Measurements from ENCODE around the gene PCDHB16. TPM values are rescaled to one million over a fixed set of nuclear protein-coding genes. Genes with fewer than 3 reads are reported as not detected.
"Not testable (repeated sequence)": the region's sequence is repeated elsewhere in the genome, so short reads cannot be mapped to it uniquely, and the experiment has no call there.

Gene PCDHB16
- total and polyA plus RNA-seq, 2 of the 4 experiments (the other 2 are of a cell fraction), result 0.18 to 0.36 TPM

DNA sequence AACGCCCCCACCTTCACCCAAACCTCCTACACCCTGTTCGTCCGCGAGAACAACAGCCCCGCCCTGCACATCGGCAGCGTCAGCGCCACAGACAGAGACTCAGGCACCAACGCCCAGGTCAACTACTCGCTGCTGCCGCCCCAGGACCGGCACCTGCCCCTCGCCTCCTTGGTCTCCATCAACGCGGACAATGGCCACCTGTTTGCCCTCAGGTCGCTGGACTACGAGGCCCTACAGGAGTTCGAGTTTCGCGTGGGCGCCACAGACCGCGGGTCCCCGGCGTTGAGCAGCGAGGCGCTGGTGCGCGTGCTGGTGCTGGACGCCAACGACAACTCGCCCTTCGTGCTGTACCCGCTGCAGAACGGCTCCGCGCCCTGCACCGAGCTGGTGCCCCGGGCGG is 42.7 kb downstream of the PCDHB16 start:
- H3K56ac ChIP-seq (ENCODE audit: extremely low read depth, insufficient read depth, low read length); POLR2A ChIA-PET (ENCODE audit: unreplicated experiment); H3K27ac ChIP-seq (ENCODE audit: insufficient read depth, low read length); H3K23ac ChIP-seq (ENCODE audit: low read depth, low read length); ATAC-seq (ENCODE audit: low read depth); H2BK5ac ChIP-seq (ENCODE audit: low read depth, low read length, poor library complexity, severe bottlenecking); H3K18ac ChIP-seq (ENCODE audit: low read depth, low read length); H3K36me3 ChIP-seq (ENCODE audit: control insufficient read depth, insufficient read depth, low read length); H2BK120ac ChIP-seq (ENCODE audit: low read depth, low read length); H3K4me2 ChIP-seq (ENCODE audit: low read depth, low read length); DNase-seq; H2BK20ac ChIP-seq (ENCODE audit: low read depth, low read length); H3K4me3 ChIP-seq (ENCODE audit: insufficient read depth, low read depth, low read length); intact Hi-C loops (cut with micrococcal nuclease); H3K4me1 ChIP-seq (ENCODE audit: control insufficient read depth, insufficient read depth, low read length); CTCF ChIA-PET; H3K9me1 ChIP-seq (ENCODE audit: insufficient read depth, low read length); H3K4ac ChIP-seq (ENCODE audit: low read depth, low read length); H3K27me3 ChIP-seq (ENCODE audit: control insufficient read depth, insufficient read depth, low read length); H3K79me1 ChIP-seq (ENCODE audit: low read depth in 1 of 2, low read length in 2 of 2); H2AFZ ChIP-seq (replicated peaks; ENCODE audit: low read length, poor library complexity); BruUV-seq (replicated peaks); H2BK15ac ChIP-seq (ENCODE audit: low read depth, low read length); H4K5ac ChIP-seq (ENCODE audit: low read depth, low read length); H3K14ac ChIP-seq (replicated peaks; ENCODE audit: low read depth, low read length); H4K91ac ChIP-seq (ENCODE audit: insufficient read depth, low read depth, low read length); H4K8ac ChIP-seq (ENCODE audit: low read depth in 2 of 2, low read length in 2 of 2); H4K20me1 ChIP-seq (ENCODE audit: insufficient read depth, low read length); in situ Hi-C loops (cut with MboI; ENCODE audit: low sequenced_read_pairs); H2AK9ac ChIP-seq (replicated peaks; ENCODE audit: low read depth, low read length, poor library complexity); H3K9ac ChIP-seq (ENCODE audit: low read depth, low read length); H2AK5ac ChIP-seq (ENCODE audit: low read depth, low read length); dilution Hi-C loops (cut with HindIII; ENCODE audit: low sequenced_read_pairs, unreplicated experiment): not testable (repeated sequence)
- 4% methylated on average over 4 of the region's 40 CpGs; no CpG with 5 or more reads in 1 of the 2 experiments for WGBS, 2 experiments (ENCODE audit: extremely low coverage in 2 of 2, insufficient read length in 1 of 2)
- peaks cover 21% of the 10 kb centered on the region for H3K9me3 ChIP-seq (ENCODE audit: control insufficient read depth, insufficient read depth, low read length)

DNA sequence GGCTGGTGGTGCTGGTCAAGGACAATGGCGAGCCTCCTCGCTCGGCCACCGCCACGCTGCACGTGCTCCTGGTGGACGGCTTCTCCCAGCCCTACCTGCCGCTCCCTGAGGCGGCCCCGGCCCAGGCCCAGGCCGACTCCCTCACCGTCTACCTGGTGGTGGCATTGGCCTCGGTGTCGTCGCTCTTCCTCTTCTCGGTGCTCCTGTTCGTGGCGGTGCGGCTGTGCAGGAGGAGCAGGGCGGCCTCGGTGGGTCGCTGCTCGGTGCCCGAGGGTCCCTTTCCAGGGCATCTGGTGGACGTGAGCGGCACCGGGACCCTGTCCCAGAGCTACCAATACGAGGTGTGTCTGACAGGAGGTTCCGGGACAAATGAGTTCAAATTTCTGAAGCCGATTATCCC is 43.2 kb downstream of the PCDHB16 start:
- H2AFZ ChIP-seq (replicated peaks; ENCODE audit: low read length, poor library complexity); H4K20me1 ChIP-seq (ENCODE audit: insufficient read depth, low read length); H3K18ac ChIP-seq (ENCODE audit: low read depth, low read length); H4K91ac ChIP-seq (ENCODE audit: insufficient read depth, low read depth, low read length); H3K9me1 ChIP-seq (ENCODE audit: insufficient read depth, low read length); intact Hi-C loops (cut with micrococcal nuclease); H3K4me1 ChIP-seq (ENCODE audit: control insufficient read depth, insufficient read depth, low read length); H2BK120ac ChIP-seq (ENCODE audit: low read depth, low read length); H3K4ac ChIP-seq (ENCODE audit: low read depth, low read length); ATAC-seq (ENCODE audit: low read depth); H3K4me3 ChIP-seq (ENCODE audit: insufficient read depth, low read depth, low read length); H3K79me1 ChIP-seq (ENCODE audit: low read depth in 1 of 2, low read length in 2 of 2); H3K4me2 ChIP-seq (ENCODE audit: low read depth, low read length); H2BK20ac ChIP-seq (ENCODE audit: low read depth, low read length); H4K8ac ChIP-seq (ENCODE audit: low read depth in 2 of 2, low read length in 2 of 2); H2AK5ac ChIP-seq (ENCODE audit: low read depth, low read length); H4K5ac ChIP-seq (ENCODE audit: low read depth, low read length); H3K27me3 ChIP-seq (ENCODE audit: control insufficient read depth, insufficient read depth, low read length); H3K23ac ChIP-seq (ENCODE audit: low read depth, low read length); H3K56ac ChIP-seq (ENCODE audit: extremely low read depth, insufficient read depth, low read length); H2BK15ac ChIP-seq (ENCODE audit: low read depth, low read length); BruUV-seq (replicated peaks); H2BK5ac ChIP-seq (ENCODE audit: low read depth, low read length, poor library complexity, severe bottlenecking); H2AK9ac ChIP-seq (replicated peaks; ENCODE audit: low read depth, low read length, poor library complexity); H3K36me3 ChIP-seq (ENCODE audit: control insufficient read depth, insufficient read depth, low read length); H3K27ac ChIP-seq (ENCODE audit: insufficient read depth, low read length); DNase-seq; H3K14ac ChIP-seq (replicated peaks; ENCODE audit: low read depth, low read length); H3K9ac ChIP-seq (ENCODE audit: low read depth, low read length); in situ Hi-C loops (cut with MboI; ENCODE audit: low sequenced_read_pairs); dilution Hi-C loops (cut with HindIII; ENCODE audit: low sequenced_read_pairs, unreplicated experiment); POLR2A ChIA-PET (ENCODE audit: unreplicated experiment): not testable (repeated sequence)
- peaks cover 21% of the 10 kb centered on the region for H3K9me3 ChIP-seq (ENCODE audit: control insufficient read depth, insufficient read depth, low read length)
- no CpG with 5 or more reads among the region's 30 CpGs for WGBS, 2 experiments (ENCODE audit: extremely low coverage in 2 of 2, insufficient read length in 1 of 2)
- CTCF ChIA-PET, result interaction anchor here (1.2 kb wide), 1 partner anchor 338 kb away, joined by 3 read pairs; no protein-coding TSS in a partner anchor

All from IMR-90 (cell line).